Central memory CD8-positive, alpha-beta T cell (primary cell): ENCODE measurements around the gene ATXN7.

Experiments
- ATAC-seq: fragments of 150-1000 bp; cut with Tn5 transposase; replicated peaks from 2 replicates; pipeline ENCODE4 v1.10.0; 2022; ENCODE audit warnings: mild to moderate bottlenecking, moderate FRiP score, moderate number of reproducible peaks; ENCODE audit not compliant: poor library complexity, severe bottlenecking; ENCODE audit errors: extremely low read depth
- DNase-seq, 2 donors: peaks; one replicate each; pipeline ENCODE4 v3.0.0; 2021; ENCODE audit warnings: low spot score in 2 of 2
- H3K27ac Mint-ChIP-seq: one replicate; pipeline ENCODE4 v1.8.0; 2022; ENCODE audit warnings: low read depth, mild to moderate bottlenecking, moderate library complexity, mixed read lengths
- H3K27me3 Mint-ChIP-seq: one replicate; pipeline ENCODE4 v1.8.0; 2022; ENCODE audit warnings: mixed read lengths
- H3K36me3 Mint-ChIP-seq: one replicate; pipeline ENCODE4 v1.8.0; 2022; ENCODE audit warnings: mild to moderate bottlenecking, moderate library complexity, mixed read lengths; ENCODE audit not compliant: insufficient read depth
- H3K4me1 Mint-ChIP-seq: one replicate; pipeline ENCODE4 v1.8.0; 2022; ENCODE audit warnings: mixed read lengths
- H3K4me3 Mint-ChIP-seq: one replicate; pipeline ENCODE4 v1.8.0; 2022; ENCODE audit warnings: mild to moderate bottlenecking, moderate library complexity, mixed read lengths
- H3K9me3 Mint-ChIP-seq: one replicate; pipeline ENCODE4 v1.8.0; 2022; ENCODE audit warnings: mixed read lengths

ATXN7 gene

DNA sequence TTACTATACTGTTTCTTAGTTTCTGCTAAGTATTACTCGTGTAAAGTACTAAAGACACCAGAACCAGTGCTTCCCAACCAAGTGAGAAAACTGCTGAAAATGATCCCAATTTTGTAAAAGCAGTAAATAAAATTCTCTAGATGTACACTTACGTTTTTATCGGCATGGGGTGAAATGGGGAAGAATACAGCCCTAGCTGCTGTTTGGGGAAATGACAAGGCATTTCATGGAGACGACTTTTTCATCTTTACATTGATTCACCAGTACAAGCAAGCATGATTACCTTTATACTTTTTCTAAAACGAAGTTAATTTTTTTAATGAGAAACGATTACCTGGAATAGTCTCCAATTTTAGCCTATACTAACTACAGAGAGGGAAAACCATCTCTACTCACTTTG, 158.3 kb downstream of the ATXN7 start:
- H3K4me3 Mint-ChIP-seq = peak overlapping the region; percentile 75
- ATAC-seq (no peak), DNase-seq (no peak)
- peaks cover 49% of the 10 kb centered on the region for H3K36me3 Mint-ChIP-seq
- H3K27me3 Mint-ChIP-seq = peaks cover 4% of the 10 kb centered on the region
- peak overlapping the region; percentile 86 for H3K27ac Mint-ChIP-seq
- peaks cover 14% of the 10 kb centered on the region for H3K4me1 Mint-ChIP-seq
- no peaks in the 10 kb centered on the region for H3K9me3 Mint-ChIP-seq

DNA sequence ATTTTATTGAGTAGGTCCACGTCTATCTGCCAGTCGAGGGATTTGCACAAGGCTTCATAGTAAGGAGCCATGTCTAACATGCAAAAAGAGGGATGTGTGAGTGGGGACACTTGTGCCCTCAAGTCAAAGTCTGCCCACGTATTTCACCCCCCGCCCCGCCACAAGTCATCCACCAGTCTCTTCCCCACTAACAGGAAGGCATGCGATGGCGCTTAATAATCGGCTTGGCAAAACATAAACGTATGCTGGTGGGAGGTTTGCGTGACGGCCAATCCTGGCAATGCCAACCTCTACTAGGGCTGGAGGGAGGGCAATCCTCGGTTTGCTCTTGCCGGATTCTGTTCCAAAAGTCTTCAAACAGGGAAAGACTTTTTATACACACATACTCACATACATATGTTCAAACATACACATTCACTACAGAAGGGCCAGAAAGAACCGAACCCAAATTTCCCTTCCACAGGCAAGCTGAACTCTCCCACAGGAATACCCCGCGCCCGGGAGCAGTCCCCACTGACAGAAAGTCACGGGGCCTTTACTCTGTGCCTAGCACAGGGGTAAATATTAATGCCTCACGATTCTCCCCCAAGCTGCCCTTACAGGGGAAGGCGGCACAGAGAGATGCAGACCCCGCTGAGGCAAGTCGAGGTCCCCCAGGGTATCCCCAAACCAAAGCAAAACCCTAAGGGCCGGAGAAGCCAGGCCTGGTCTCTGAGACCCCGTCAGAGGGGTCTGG, 159.0 kb downstream of the ATXN7 start:
- peaks cover 46% of the 10 kb centered on the region for H3K36me3 Mint-ChIP-seq
- peaks cover 10% of the 10 kb centered on the region for H3K4me1 Mint-ChIP-seq
- H3K27me3 Mint-ChIP-seq = peaks cover 11% of the 10 kb centered on the region
- H3K9me3 Mint-ChIP-seq = no peaks in the 10 kb centered on the region
- DNase-seq (no peak), ATAC-seq (peak; percentile 20)
- H3K27ac Mint-ChIP-seq = peak overlapping the region; percentile 86
- H3K4me3 Mint-ChIP-seq = peak overlapping the region; percentile 75

DNA sequence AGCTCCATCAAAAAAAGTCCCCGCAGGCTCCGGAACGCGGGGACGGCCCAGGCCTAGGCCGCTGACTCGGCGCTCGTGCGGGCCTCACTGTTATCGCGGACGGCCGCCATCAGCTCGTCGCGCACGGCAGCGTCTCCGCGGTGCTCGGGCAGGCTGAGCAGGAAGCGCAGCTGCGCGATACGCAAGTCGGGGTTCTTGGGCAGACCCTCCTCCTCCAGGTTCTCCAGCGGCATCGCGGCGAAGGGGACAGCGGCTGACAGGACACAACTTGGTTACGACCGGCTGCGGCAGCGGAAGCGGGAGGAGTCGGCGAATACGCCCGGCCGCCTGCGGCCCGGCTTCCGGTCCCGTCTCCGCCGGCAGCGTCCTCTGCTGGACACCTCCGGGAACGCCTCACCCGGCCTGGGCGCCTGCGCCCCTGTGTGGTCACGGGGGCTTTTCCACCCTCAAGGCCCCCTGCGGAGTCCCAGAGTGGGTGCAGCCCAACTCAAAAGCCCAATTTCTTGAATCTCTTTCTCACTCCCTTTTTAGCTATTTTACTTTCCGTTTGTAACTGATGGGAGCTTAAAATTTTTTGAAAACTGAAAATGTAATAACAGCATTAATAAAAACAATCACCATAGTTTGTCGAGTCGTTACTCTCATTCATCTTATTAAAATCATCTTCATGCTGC, 159.7 kb downstream of the ATXN7 start, which contains the start of gene PSMD6:
TSS of gene PSMD6 (minus strand) at position 308 of the 674 bp plus-strand sequence. CDS start at position 233, 75 bp downstream.
- peaks cover 40% of the 10 kb centered on the region for H3K36me3 Mint-ChIP-seq
- H3K27ac Mint-ChIP-seq = peak within 1 kb of the TSS; percentile 86
- H3K4me3 Mint-ChIP-seq = peak within 1 kb of the TSS; percentile 75
- peaks cover 10% of the 10 kb centered on the region for H3K4me1 Mint-ChIP-seq
- H3K27me3 Mint-ChIP-seq = peaks cover 18% of the 10 kb centered on the region
- peak; percentile 86 for ATAC-seq
- peak; percentile 89 to 97 for DNase-seq
- no peaks in the 10 kb centered on the region for H3K9me3 Mint-ChIP-seq

DNA sequence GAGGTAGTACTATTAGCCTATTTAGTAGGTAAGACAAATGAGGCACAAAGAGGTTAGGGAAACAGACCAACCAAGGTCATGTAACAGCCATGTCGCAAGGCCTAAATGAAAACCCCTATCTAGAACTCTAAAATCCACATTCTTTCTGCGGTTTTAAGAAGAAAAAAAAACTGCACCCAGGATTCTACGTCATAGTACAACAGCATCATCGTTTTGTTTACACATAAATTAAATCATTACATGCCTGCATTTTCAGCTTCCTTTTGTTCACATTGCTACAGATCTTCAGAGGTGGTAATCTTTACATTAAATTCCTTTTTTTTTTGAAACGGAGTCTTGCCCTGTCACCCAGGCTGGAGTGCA, 160.2 kb downstream of the ATXN7 start:
- peaks cover 24% of the 10 kb centered on the region for H3K27me3 Mint-ChIP-seq
- DNase-seq = no peak
- no peaks in the 10 kb centered on the region for H3K9me3 Mint-ChIP-seq
- peak overlapping the region; percentile 86 for H3K27ac Mint-ChIP-seq
- ATAC-seq = no peak
- peaks cover 36% of the 10 kb centered on the region for H3K36me3 Mint-ChIP-seq
- peaks cover 10% of the 10 kb centered on the region for H3K4me1 Mint-ChIP-seq
- peak overlapping the region; percentile 75 for H3K4me3 Mint-ChIP-seq

DNA sequence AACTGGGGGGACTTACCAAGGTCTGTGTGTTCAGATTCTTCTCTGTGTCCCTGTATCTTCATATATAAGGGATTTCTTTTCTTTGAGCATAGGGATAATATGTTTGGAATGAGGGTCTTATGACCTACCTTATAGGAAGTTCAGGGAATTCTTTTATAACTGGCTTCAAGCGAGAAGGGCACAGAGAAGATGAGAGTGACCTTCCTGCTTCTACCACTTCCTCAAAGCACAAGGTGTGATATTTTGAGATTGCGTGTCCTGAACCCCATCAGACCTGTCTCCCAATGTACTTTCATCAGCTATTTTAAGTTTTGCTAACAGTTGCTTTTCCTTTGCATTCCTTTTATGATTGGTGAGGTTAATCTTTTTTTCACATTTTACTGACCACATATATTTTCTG, 162.7 kb downstream of the ATXN7 start:
- Mint-ChIP-seq H3K27me3 (peaks cover 36% of the 10 kb centered on the region), H3K27ac (no peak overlapping the region), H3K36me3 (peaks cover 25% of the 10 kb centered on the region), H3K9me3 (no peaks in the 10 kb centered on the region), H3K4me1 (peaks cover 15% of the 10 kb centered on the region), H3K4me3 (no peak overlapping the region)
- ATAC-seq = no peak
- no peak for DNase-seq

DNA sequence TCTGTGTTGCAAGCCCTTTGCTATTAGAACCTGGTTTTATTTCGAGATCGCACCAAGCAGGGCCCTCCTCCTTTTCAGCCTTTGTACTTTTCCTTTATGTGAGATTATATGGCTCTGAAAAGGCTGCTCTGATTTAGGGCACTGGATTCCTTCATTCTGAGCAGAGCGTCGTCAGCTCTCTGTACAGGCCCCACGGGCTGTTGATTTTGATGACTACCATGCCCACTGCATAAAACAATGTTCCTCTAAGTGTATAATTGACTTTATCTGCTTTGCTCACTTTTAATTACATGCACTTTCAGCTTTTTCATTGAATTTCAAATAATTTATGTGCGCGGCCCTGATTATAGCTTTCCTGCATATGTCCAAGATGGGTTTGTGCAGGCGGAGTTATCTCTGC, 164.0 kb downstream of the ATXN7 start:
- Mint-ChIP-seq H3K9me3 (no peaks in the 10 kb centered on the region), H3K36me3 (peaks cover 12% of the 10 kb centered on the region), H3K27me3 (peaks cover 36% of the 10 kb centered on the region), H3K27ac (no peak overlapping the region), H3K4me3 (no peak overlapping the region), H3K4me1 (peaks cover 5% of the 10 kb centered on the region)
- ATAC-seq (no peak), DNase-seq (no peak)

DNA sequence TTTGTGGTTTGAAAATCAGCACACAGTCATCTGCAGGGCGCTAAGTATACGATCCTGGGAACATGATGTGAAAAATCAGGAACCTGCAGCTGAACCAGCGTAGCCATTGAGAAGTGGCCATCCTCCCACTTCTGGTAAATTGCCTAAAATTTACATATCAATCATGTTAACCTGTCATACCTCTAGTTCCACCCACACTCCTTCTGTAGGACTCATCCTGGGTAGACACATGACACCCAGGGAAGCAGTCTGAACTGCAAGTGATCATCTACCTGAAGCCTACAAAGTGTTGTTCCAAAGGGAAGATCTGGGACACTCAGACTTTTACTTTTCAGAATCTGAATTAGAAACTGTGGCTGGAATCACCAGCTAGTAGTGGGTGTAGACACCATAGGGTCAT, 165.1 kb downstream of the ATXN7 start:
- Mint-ChIP-seq H3K36me3 (peaks cover 2% of the 10 kb centered on the region), H3K27me3 (peaks cover 36% of the 10 kb centered on the region), H3K9me3 (no peaks in the 10 kb centered on the region), H3K4me1 (peaks cover 5% of the 10 kb centered on the region), H3K27ac (no peak overlapping the region), H3K4me3 (no peak overlapping the region)
- ATAC-seq = no peak
- no peak for DNase-seq

DNA sequence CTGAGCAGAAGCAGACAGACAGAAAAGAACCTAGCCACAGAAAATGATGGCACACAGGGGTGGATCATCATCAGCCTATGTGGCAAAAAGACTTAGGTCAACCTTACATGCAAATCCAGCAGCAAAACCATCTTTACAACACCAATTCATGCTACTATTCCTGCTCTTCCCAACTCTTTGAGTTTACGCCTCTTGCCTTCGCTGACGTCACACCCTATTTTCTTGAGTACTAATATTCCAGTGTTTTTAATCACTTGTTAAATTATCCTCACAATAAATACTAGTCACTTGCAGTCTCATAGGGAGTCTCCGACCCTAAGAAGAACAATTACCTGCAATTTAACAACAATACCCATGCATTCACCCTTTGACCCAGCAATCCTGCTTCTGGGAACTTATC, 165.6 kb downstream of the ATXN7 start:
- no peaks in the 10 kb centered on the region for H3K36me3 Mint-ChIP-seq
- H3K4me1 Mint-ChIP-seq = peaks cover 5% of the 10 kb centered on the region
- no peak overlapping the region for H3K27ac Mint-ChIP-seq
- no peak for DNase-seq
- H3K9me3 Mint-ChIP-seq = no peaks in the 10 kb centered on the region
- H3K27me3 Mint-ChIP-seq = peaks cover 36% of the 10 kb centered on the region
- ATAC-seq = no peak
- H3K4me3 Mint-ChIP-seq = no peak overlapping the region

DNA sequence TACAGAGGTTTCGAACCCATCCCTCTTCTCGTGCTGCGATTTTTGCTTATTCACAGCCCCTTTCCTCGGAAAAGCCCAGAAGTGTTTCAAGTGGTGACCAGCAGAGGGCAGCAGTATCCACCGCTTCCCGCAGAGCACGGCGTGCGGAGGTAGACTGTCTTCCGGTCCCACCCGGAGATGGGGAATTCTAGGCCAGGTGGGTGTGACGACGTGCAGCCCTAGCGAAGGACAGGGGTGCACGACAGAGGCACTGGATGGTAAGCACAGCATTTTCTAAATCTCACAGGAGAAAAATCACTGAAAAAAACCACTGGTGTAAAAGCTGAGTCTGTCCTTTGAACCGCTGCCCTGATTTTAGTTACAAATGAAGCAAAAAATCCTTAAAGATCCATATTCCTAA, 167.1 kb downstream of the ATXN7 start:
- no peaks in the 10 kb centered on the region for H3K36me3 Mint-ChIP-seq
- peaks cover 36% of the 10 kb centered on the region for H3K27me3 Mint-ChIP-seq
- DNase-seq = peak; percentile 55 to 61
- peaks cover 5% of the 10 kb centered on the region for H3K4me1 Mint-ChIP-seq
- peak overlapping the region; percentile 26 for H3K27ac Mint-ChIP-seq
- peak; percentile 83 for ATAC-seq
- H3K4me3 Mint-ChIP-seq = peak overlapping the region; percentile 70
- no peaks in the 10 kb centered on the region for H3K9me3 Mint-ChIP-seq

DNA sequence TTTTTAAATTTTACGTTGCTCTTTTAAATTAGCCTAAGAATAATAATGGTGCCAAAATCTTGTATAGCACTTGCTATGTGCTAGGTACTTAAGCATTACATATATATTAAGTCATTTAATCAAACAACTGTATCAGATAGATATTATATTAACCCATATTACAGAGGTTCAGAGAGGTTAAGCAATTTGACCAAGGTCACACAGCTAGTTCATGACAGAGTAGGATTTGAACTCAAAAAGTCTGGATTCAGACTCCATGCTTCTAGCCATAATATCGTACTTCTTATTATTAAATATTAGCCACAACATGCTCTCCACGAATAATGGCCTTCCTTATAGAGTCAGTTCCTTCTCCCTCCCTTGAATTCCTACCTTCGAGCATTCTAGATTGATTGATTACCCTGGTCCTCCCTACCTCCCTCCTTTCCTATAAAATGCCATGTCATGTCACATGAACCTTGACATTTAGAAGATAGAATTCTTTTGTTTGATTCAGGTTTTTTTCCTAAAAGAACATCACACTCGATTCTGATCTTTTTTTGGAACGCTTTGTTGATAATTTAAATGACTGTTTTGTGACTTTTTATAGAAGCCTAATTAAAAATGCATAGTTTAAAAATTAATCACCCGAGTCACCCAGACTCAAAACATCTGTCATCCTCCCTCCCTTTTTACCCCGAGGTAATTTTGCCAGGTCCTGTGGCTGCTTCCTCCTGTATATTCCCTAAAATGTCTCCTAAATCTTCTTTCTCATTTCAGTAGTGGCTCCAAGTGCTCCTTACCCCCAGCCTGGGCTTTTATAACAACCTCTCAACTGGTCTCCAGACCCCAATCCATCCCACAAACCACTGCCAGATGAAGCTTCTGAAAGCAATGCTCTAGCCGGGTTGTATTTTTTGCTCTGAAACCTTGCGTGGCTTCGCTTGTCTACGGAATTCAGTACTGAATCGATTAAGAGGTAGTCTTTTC, 168.2 kb downstream of the ATXN7 start:
- no peaks in the 10 kb centered on the region for H3K36me3 Mint-ChIP-seq
- H3K9me3 Mint-ChIP-seq = no peaks in the 10 kb centered on the region
- DNase-seq = no peak
- H3K27me3 Mint-ChIP-seq = peaks cover 33% of the 10 kb centered on the region
- no peak overlapping the region for H3K4me3 Mint-ChIP-seq
- ATAC-seq = no peak
- H3K4me1 Mint-ChIP-seq = peaks cover 5% of the 10 kb centered on the region
- no peak overlapping the region for H3K27ac Mint-ChIP-seq

DNA sequence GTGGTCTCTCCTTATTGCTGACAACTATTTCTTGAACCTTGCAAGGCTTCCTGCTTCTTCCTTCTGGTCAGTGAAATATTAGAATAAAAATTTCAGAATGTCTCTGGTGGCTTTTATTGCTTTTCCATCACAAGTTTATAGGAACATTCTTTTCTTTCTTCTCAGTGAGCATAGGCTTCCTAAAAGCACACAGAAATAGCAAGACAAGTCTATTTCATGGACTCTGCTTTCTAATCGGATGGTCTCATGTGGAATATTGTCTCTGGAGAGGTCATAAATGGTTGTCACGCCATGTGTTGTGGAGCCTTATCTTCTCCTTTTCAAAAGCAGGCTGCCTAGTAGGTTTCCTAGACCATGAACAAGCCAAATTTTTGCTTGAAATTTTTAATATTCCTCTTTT, 169.4 kb downstream of the ATXN7 start:
- no peak overlapping the region for H3K27ac Mint-ChIP-seq
- peaks cover 24% of the 10 kb centered on the region for H3K27me3 Mint-ChIP-seq
- no peaks in the 10 kb centered on the region for H3K9me3 Mint-ChIP-seq
- ATAC-seq = no peak
- H3K4me3 Mint-ChIP-seq = no peak overlapping the region
- no peaks in the 10 kb centered on the region for H3K36me3 Mint-ChIP-seq
- H3K4me1 Mint-ChIP-seq = peaks cover 5% of the 10 kb centered on the region
- DNase-seq = no peak

DNA sequence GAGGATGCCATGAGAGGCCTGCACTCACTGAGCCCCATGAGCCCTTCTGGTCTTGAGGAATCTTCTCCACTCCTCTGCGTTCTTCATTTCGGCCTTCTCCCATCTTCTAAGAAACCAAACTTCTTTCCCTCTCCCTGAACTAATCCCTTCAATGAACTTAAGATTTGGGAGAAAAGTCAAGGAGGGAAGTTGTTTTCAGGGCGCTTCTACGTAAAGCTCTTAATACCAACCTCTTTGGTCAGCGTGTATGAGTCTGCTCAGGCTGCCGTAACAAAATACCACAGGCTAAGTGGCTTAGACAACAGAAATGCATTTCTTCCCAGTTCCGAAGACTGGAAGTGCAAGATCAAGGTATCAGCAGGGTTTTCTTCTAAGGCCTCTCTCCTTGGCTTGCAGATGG, 173.4 kb downstream of the ATXN7 start:
- Mint-ChIP-seq H3K4me3 (no peak overlapping the region), H3K36me3 (peaks cover 1% of the 10 kb centered on the region), H3K9me3 (no peaks in the 10 kb centered on the region), H3K27ac (no peak overlapping the region), H3K4me1 (no peaks in the 10 kb centered on the region), H3K27me3 (peaks cover 36% of the 10 kb centered on the region)
- ATAC-seq (no peak), DNase-seq (no peak)
